Stimulated activated CD8-positive, alpha-beta memory T cell treated with anti-CD3 and anti-CD28 coated beads, Interleukin-4, amount 100 ng/mL, for 4 hours (primary cell): Measurements from ENCODE around the gene CEP126.

ENCODE experiments used
- DNase-seq, 2 donors: peaks; one replicate each; pipeline ENCODE4 v3.0.0-alpha.2; 2020; ENCODE audit warnings: low read depth in 2 of 2, low spot score in 1 of 2

CEP126 gene, protein sequence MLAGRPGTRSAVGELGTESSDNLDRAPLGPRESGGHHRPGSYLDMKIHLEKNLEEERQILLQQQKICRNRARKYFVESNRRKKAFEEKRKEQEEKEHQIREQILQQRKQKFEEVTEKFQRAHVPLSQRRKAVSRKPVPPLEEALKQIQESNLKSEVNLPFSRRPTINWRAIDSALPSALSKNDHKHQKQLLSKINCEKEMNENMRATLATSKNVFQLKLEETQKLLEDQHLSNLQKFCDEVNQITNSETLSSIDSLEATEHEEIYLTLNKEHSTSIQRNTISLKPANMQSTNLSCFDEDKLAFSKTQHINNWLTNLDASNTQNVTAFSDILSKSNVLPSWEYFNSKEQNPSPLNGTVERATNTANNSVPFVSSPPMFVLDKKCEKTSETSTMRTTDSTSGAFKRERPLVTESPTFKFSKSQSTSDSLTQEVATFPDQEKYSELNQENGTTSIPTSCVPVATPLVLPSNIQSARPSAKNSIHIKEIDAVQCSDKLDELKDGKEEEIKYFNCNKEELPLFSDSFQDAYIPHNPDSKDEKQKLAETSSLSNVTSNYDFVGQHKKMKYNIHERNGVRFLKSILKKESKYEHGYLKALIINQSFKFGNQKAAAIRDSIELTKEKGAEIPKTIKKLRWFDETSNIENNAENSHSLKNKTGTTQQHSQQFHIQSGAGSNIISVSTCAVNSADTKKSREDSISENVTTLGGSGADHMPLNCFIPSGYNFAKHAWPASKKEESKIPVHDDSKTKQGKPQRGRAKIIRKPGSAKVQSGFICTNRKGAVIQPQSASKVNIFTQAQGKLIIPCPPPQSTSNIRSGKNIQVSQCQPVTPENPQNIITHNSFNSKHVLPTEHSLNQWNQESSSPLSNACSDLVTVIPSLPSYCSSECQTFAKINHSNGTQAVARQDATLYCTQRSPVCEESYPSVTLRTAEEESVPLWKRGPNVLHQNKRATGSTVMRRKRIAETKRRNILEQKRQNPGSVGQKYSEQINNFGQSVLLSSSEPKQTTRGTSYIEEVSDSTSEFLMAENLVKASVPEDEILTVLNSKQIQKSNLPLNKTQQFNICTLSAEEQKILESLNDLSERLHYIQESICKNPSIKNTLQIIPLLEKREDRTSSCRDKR

DNA sequence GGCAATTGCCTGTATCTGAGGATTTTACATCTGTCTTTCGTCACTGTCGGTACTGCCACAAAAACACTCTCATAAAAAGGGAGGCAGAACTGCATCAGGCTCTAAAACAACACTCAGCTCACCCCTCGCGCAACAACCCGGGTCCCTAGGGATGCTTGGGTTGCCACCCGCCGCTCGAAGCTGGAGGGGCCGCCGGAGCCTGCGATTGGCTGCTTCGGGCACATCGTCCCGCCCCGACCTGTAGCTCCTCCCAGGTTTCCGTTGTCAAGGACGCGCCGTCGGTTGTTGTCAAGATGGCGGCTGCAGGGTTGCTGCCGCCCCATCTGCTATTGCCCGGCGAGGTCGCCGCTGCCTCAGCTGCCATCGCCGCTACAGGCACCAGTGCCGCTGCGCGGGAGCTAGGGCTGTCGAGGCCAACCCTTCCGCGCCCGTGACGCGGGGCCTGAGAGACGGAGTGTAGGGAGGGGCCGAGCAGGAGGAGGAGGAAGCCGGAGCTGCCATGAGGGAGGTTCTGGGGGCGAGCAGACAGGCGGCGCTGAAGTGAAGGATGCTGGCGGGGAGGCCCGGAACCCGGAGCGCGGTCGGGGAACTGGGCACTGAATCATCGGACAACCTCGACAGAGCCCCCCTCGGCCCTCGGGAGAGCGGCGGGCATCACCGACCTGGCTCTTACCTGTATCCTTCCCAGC, at the start of gene CEP126:
Gene CEP126 (plus strand): TSS at position 273 of the 689 bp plus-strand sequence. CDS start 275 bp downstream, at position 548.
- DNase-seq: peak; percentile 85 to 90

DNA sequence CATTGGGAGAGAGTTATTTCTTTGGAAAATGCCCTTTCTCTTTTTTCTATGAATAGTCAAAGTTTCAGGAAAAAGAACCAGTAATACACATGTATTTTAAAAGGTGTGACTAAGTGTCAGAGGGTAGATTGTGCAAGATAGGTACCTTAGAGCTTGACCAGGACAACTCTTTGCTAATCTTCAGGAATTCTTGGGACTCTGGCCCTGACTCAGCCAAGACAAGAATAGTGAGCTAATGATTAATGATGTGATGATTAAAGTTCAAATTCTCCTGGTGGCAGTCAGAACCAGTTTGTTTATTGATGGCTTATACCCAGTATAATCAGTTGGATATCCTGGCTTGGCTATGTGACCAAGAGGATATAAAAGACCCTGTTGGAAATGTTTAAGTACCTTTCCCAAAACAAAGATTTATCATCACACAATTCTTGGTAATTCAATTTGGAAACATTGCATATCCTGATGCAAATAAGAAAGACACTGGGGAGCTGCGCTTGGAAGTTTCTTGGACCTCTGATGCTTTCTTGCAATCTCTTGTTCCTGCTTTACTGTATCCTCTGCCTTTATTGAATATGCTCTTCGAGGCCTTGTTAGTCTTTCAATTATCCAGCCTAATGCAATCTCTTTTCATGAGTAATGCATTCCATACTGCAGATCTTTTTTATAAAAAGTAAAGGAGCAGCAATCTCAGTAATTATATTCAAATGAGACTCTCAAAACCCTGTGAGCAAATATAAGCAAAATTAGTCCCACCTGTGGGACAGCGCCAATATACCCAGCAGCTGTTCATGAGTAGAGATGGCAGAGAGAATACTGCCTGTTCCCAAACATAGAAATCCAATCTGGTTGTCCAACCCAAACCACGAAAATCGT, 48.0 kb upstream of the CEP126 start:
- DNase-seq: no peak

- no peak for DNase-seq
Observed at GRCh38 chr11:101867951-101868350, 46.9 kb upstream of the CEP126 start.

- DNase-seq: no peak
Observed at GRCh38 chr11:101870510-101870909, 44.3 kb upstream of the CEP126 start.

DNA sequence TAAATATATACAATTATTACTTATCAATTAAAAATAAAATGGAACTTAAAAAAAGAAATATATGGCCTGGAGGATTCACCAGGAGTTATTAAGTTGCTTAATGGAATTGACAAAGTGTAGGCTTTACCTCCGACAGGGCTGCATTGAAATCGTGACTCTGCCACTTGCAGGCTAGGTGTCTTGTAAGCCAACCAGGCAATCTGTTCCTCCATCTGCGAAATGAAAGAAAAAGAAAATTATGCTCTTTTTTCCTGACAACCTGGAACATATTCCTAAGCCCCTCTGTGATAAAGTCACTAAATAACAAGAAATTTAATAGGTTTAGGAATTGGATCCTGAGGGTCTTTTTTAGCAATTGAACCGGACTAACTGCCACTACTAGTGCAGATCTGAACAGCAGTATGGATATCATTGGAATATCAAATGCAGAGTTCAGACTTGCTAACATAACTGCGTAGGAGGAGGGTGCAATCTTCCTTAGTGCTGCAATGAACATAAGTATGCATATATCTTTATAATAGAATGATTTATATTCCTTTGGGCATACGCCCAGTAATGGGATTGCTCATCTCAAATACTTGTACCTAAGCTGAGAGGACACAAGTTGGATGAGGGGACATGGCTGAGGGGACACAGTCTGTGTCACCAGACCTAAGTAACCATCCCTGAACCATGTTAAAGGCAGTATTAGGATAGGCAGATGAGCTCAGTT, 42.5 kb upstream of the CEP126 start:
- DNase-seq: no peak

- no peak for DNase-seq
Observed at GRCh38 chr11:101880222-101880621, 34.6 kb upstream of the CEP126 start.

- DNase-seq: no peak
Observed at GRCh38 chr11:101881586-101881985, 33.2 kb upstream of the CEP126 start.

DNA sequence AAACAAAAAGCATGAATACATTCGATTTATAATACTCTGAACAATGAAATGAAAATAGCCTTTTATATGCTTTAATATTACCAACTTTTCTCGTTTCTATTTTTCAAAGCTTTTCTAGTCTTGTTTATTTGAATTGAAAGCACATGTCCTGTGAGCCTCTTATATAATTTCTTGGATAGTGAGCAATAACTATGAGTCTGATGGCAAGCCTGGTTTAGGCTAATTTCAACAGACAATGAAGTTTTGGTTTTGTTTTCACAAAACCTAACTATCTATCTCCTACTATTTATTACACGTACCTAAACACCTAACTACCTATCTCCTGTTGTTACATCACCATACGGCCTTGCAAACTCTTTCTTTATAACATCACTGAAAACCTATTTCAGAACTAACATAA, 29.2 kb upstream of the CEP126 start:
- no peak for DNase-seq

DNA sequence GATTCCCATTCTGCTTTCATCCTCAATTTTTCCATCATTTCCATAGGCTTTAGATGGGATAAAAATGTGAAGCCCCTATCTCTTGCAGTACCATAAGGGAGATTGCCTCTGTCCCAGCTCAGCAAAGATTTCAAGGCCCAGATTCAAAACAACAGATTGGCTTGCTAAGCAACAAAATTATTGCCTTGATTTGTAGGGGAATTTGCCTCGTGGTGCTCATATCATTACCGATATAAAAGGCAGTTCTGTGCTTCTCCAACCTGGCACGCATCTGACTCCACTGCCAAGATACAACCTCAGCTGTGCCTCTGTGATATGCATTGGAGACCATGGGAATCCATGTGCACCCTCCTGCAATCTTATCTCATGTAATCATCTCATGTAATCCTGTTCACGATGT, 25.0 kb upstream of the CEP126 start:
- DNase-seq: no peak

DNA sequence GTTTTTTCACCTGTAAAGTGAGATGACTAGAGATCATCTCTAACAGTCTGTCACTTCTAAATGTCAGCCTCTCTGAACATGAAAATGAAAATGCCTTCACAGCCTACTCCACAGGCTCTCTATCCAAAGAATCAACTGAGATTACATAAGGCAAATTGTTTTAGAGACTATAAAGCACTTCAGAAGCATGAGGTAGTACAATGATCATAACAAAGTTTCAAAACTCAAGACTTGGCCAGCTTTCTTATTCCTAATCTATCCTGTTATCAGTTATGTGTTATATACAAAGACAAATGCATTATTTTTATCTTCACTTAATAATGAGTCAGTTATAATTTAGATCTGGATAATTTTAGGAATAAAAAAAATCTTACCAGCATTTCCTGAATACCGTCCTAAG, 20.3 kb upstream of the CEP126 start:
- DNase-seq: no peak

GRCh38 chr11:101907815-101908214, 7.0 kb upstream of the CEP126 start:
- DNase-seq: no peak

GRCh38 chr11:101909087-101909486, 5.7 kb upstream of the CEP126 start:
- no peak for DNase-seq

- no peak for DNase-seq
Observed at GRCh38 chr11:101912823-101913284, 2.0 kb upstream of the CEP126 start.

- DNase-seq: no peak
Observed at GRCh38 chr11:101913656-101914055, 1.2 kb upstream of the CEP126 start.

GRCh38 chr11:101914341-101914737, 471 bp upstream of the CEP126 start:
- DNase-seq: no peak

DNA sequence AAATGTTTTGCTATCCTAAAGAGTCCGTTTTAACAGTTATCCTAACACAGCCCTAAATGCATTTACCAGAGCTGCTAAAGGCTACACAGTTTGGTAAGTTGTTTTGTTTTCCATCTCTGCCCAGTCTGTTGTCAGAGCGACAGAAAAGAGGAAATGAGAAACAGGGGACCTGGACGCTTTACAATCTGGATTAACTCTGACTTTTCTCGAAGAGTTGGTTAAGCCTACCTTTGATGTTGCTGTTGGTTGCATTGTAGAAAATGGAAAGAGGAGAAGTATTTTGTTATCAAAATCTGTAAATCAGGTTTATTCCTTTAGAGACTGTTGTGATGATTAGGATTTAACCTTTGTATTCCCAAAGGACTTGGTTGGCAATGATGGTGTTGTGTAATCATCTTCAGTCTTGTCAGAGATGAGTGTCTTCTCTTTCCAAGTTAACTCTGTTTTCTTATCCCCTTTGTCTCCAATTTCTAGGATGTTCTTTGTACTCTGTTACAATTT, 1.0 kb downstream of the CEP126 start:
- DNase-seq: no peak

- DNase-seq: no peak
Observed at GRCh38 chr11:101916422-101916821, 1.6 kb downstream of the CEP126 start, which contains the start of gene ANGPTL5. TSS of gene ANGPTL5 (minus strand) at chr11:101916522. CDS start at chr11:101907909, 8,613 bp downstream.

GRCh38 chr11:101917226-101917625, 2.4 kb downstream of the CEP126 start:
- no peak for DNase-seq

- DNase-seq: no peak
Observed at GRCh38 chr11:101920992-101921391, 6.2 kb downstream of the CEP126 start.
